Memory B cell (primary cell): ENCODE measurements around the gene HAPLN3.

Source experiments
- ATAC-seq: fragments of 150-1000 bp; cut with Tn5 transposase; 2 replicates; pipeline ENCODE4 v1.10.0; 2021; ENCODE audit warnings: low read depth, mild to moderate bottlenecking, moderate library complexity
- DNase-seq, 2 donors: peaks; one replicate each; pipeline ENCODE4 v3.0.0; 2022; ENCODE audit warnings: low spot score in 2 of 2
- H3K27ac Mint-ChIP-seq: one replicate; pipeline ENCODE4 v1.8.0; 2022; ENCODE audit warnings: mild to moderate bottlenecking, moderate library complexity, mixed read lengths
- H3K27me3 Mint-ChIP-seq: one replicate; pipeline ENCODE4 v1.8.0; 2022; ENCODE audit warnings: mixed read lengths
- H3K36me3 Mint-ChIP-seq: one replicate; pipeline ENCODE4 v1.8.0; 2022; ENCODE audit warnings: mild to moderate bottlenecking, mixed read lengths
- H3K4me1 Mint-ChIP-seq: one replicate; pipeline ENCODE4 v1.8.0; 2022; ENCODE audit warnings: mixed read lengths
- H3K4me3 Mint-ChIP-seq: one replicate; pipeline ENCODE4 v1.8.0; 2022; ENCODE audit warnings: mild to moderate bottlenecking, moderate library complexity, mixed read lengths
- H3K9me3 Mint-ChIP-seq: one replicate; pipeline ENCODE4 v1.8.0; 2022; ENCODE audit warnings: mixed read lengths

HAPLN3 gene

GRCh38 chr15:88832820-88833730, 62.3 kb downstream of the HAPLN3 start:
- Mint-ChIP-seq H3K4me1 (peaks cover 6% of the 10 kb centered on the region), H3K27me3 (peaks cover 1% of the 10 kb centered on the region), H3K9me3 (no peaks in the 10 kb centered on the region), H3K36me3 (no peaks in the 10 kb centered on the region), H3K4me3 (no peak overlapping the region), H3K27ac (no peak overlapping the region)
- ATAC-seq (no peak), DNase-seq (no peak)

GRCh38 chr15:88830016-88830415, 65.3 kb downstream of the HAPLN3 start:
- Mint-ChIP-seq H3K36me3 (no peaks in the 10 kb centered on the region), H3K4me1 (peaks cover 6% of the 10 kb centered on the region), H3K27me3 (peaks cover 8% of the 10 kb centered on the region), H3K4me3 (no peak overlapping the region), H3K27ac (no peak overlapping the region), H3K9me3 (no peaks in the 10 kb centered on the region)
- ATAC-seq (no peak), DNase-seq (no peak)

GRCh38 chr15:88828791-88829190, 66.6 kb downstream of the HAPLN3 start:
- DNase-seq = no peak
- Mint-ChIP-seq H3K36me3 (no peaks in the 10 kb centered on the region), H3K9me3 (no peaks in the 10 kb centered on the region)

More at GRCh38 chr15:88828791-88829190, 66.6 kb downstream of the HAPLN3 start:
- Mint-ChIP-seq H3K27ac (no peak overlapping the region), H3K27me3 (peaks cover 14% of the 10 kb centered on the region), H3K4me1 (peaks cover 2% of the 10 kb centered on the region), H3K4me3 (no peak overlapping the region)
- no peak for ATAC-seq
